ENCODE measurements around the gene ARID1B. TPM values are rescaled to one million over a fixed set of nuclear protein-coding genes. Genes with fewer than 3 reads are reported as not detected.
"Not testable (repeated sequence)": the region's sequence is repeated elsewhere in the genome, so short reads cannot be mapped to it uniquely, and the experiment has no call there.

ARID1B gene
- total and polyA plus RNA-seq, 4 donors = 49.8 to 90.9 (median 59.0) TPM

DNA sequence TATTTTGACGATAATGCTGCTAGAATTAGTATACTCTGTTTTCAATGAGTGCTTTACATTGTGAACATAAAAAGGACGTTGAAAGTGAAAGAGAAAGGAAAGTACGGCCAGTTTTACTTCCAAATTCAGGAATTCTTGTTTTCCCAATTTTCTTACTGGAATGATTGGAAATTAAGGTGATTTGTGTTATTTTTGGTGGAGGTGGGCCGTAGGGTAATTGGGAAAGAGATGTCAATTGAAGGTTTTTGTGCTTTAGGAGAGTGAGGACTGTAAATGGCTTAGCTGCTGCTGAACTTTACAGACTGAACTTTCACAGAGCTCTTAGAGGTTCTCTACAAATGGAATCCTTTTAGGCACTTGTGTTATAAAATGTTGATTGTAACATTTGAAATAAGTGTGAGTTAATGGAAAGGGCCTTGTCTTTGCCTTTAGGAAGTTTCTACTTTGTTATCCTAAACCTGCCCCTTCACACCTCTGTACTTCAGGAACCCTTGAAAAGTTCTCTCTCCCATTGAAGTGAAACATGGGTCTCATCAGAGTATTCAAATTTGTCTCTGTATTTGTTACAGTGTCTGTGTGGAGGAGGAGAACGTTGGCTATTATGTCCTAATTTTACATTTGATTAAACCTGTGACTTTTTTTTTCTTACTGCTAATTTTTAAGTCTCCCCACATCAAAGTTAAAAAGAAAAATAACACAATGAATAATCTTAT lies 256.4 kb downstream of the ARID1B start:
- 40% methylated on average over 4 of the region's 5 CpGs for WGBS (ENCODE audit: insufficient coverage)
- H3K36me3 ChIP-seq (ENCODE audit: control insufficient read depth, insufficient read depth, low read length) = no peaks in the 10 kb centered on the region
- peaks cover 11% of the 10 kb centered on the region for H3K4me1 ChIP-seq (ENCODE audit: control insufficient read depth, insufficient read depth, low read length)
- no peaks in the 10 kb centered on the region for H3K27me3 ChIP-seq (ENCODE audit: control insufficient read depth, insufficient read depth, low read length)
- peak overlapping the region; percentile 37 for H3K4me3 ChIP-seq (ENCODE audit: low read depth, low read length)
- no peaks in the 10 kb centered on the region for H3K9me3 ChIP-seq (ENCODE audit: control insufficient read depth, insufficient read depth, low read length)
- H3K27ac ChIP-seq (ENCODE audit: low read depth, low read length) = peak overlapping the region; percentile 78
- no peak for DNase-seq (ENCODE audit: low read depth in 4 of 6, low spot score in 6 of 6)

DNA sequence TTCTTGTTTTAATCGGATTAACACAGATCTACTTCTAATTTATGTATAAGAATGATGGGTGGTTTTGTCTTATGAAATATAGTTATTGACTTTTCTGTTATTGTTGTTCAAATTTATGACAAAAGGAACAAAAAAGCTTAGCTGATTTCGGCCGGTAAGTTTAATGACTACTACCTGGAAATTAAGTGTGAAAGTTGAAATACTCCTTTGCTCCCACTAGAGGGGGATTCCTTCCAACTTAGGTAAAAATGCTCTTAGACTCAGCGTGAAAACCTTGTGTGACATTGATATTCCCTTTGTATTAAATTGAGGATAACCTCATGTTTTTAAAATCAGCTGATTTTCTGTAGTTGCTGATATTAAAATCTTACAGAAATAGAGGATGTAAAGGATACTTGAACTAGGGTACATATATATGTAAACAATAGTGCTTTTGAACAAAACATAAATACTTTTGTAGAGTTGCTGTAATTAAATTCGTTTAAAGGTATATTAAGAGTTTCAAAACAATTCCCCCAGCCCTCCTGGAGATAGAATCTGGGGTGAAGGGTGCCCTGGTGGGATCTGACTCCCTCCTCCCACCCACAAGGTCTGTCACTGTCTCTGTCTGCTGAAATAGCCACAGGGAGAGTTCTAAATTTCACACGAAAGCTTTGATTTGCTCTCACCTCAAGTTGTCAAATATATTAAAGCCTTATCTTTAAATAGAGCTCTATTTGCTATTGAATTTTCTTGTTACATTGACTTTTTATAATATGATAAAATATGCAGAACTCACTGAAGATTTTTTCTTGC lies 257.5 kb downstream of the ARID1B start:
- Histone ChIP-seq H3K4me3 (ENCODE audit: low read depth, low read length) (no peak overlapping the region), H3K27me3 (ENCODE audit: control insufficient read depth, insufficient read depth, low read length) (no peaks in the 10 kb centered on the region), H3K4me1 (ENCODE audit: control insufficient read depth, insufficient read depth, low read length) (peaks cover 11% of the 10 kb centered on the region), H3K9me3 (ENCODE audit: control insufficient read depth, insufficient read depth, low read length) (no peaks in the 10 kb centered on the region), H3K36me3 (ENCODE audit: control insufficient read depth, insufficient read depth, low read length) (no peaks in the 10 kb centered on the region), H3K27ac (ENCODE audit: low read depth, low read length) (no peak overlapping the region)
- peak in 2 of 6 donors; percentile 53 to 84 for DNase-seq (ENCODE audit: low read depth in 4 of 6, low spot score in 6 of 6)
- no CpG with 5 or more reads among the region's 6 CpGs for WGBS (ENCODE audit: insufficient coverage)

DNA sequence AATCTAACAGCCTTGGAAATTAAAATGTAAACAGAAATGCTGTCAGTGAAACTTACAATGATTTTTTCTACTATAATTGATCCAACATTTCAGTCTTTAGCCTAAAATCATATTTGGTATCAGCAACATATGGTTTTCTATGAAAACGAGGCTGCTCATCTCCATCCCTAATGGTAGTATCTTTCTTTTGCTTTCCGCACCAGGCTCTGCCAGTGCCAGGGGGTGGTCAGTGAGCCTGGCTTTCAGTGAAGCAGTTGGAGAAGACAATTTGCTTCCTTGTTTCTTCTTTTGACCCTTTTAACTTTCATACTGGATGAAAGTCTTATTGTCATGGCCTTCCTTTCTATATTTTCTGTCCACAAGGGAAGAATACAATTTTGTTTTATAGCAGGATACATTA lies 258.4 kb downstream of the ARID1B start:
- H3K27me3 ChIP-seq (ENCODE audit: control insufficient read depth, insufficient read depth, low read length) = no peaks in the 10 kb centered on the region
- peak in 1 of 6 donors; percentile 48 for DNase-seq (ENCODE audit: low read depth in 4 of 6, low spot score in 6 of 6)
- H3K4me3 ChIP-seq (ENCODE audit: low read depth, low read length) = no peak overlapping the region
- H3K27ac ChIP-seq (ENCODE audit: low read depth, low read length) = peak overlapping the region; percentile 33
- H3K4me1 ChIP-seq (ENCODE audit: control insufficient read depth, insufficient read depth, low read length) = peaks cover 11% of the 10 kb centered on the region
- H3K9me3 ChIP-seq (ENCODE audit: control insufficient read depth, insufficient read depth, low read length) = no peaks in the 10 kb centered on the region
- H3K36me3 ChIP-seq (ENCODE audit: control insufficient read depth, insufficient read depth, low read length) = no peaks in the 10 kb centered on the region
- WGBS (ENCODE audit: insufficient coverage) = no CpG with 5 or more reads among the region's 2 CpGs

DNA sequence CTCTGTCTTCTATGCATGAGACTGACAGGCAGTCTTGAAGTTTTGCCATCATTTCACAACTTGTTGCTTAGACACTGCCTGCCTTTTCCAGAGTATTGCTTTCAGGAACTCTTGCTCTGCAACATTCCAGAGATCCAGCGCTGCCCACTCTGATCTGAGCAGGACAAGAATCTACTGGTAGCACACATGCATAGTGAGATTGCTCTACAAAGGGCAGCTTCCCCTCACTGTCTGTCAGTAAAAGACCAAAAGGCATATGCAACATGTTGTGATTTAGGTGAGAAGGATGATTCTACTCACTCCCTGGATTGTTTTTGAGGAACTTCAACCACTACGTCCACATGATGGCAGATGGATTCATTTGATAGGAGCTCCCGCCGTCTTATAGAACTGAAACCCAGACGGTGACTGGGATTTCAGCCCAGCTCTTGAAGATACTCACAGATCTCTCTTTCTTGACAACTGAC lies 259.1 kb downstream of the ARID1B start:
- whole genome bisulfite sequencing (ENCODE audit: insufficient coverage) = 55% methylated on average over 2 of the region's 5 CpGs
- peak in 1 of 6 donors; percentile 86 for DNase-seq (ENCODE audit: low read depth in 4 of 6, low spot score in 6 of 6)
- Histone ChIP-seq H3K9me3 (ENCODE audit: control insufficient read depth, insufficient read depth, low read length) (no peaks in the 10 kb centered on the region), H3K27me3 (ENCODE audit: control insufficient read depth, insufficient read depth, low read length) (no peaks in the 10 kb centered on the region), H3K4me1 (ENCODE audit: control insufficient read depth, insufficient read depth, low read length) (peaks cover 11% of the 10 kb centered on the region), H3K4me3 (ENCODE audit: low read depth, low read length) (no peak overlapping the region), H3K27ac (ENCODE audit: low read depth, low read length) (peak overlapping the region; percentile 62), H3K36me3 (ENCODE audit: control insufficient read depth, insufficient read depth, low read length) (no peaks in the 10 kb centered on the region)

DNA sequence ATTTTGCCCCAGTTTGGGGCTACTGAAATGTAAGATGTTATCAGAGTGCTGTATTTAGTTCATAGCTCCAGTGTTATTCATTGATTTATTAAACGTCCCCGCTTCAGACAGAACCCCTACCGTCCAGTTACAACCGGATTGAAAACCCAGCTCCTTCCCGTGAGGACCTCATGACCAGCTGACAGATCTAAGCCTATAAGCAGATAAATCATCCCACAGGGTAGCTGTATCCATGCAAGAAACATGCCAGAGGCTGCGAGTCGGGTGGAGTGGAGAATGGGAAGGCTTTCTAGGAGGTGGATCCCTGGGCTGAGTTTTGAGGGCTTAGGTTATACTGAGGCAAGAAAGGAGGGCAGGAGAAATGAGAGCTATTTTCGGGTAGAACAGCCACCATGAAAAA lies 260.0 kb downstream of the ARID1B start:
- Histone ChIP-seq H3K9me3 (ENCODE audit: control insufficient read depth, insufficient read depth, low read length) (no peaks in the 10 kb centered on the region), H3K27me3 (ENCODE audit: control insufficient read depth, insufficient read depth, low read length) (no peaks in the 10 kb centered on the region), H3K4me1 (ENCODE audit: control insufficient read depth, insufficient read depth, low read length) (peaks cover 11% of the 10 kb centered on the region), H3K36me3 (ENCODE audit: control insufficient read depth, insufficient read depth, low read length) (no peaks in the 10 kb centered on the region), H3K4me3 (ENCODE audit: low read depth, low read length) (no peak overlapping the region), H3K27ac (ENCODE audit: low read depth, low read length) (peak overlapping the region; percentile 6)
- 56% methylated on average over 3 of the region's 8 CpGs for WGBS (ENCODE audit: insufficient coverage)
- no peak for DNase-seq (ENCODE audit: low read depth in 4 of 6, low spot score in 6 of 6)

DNA sequence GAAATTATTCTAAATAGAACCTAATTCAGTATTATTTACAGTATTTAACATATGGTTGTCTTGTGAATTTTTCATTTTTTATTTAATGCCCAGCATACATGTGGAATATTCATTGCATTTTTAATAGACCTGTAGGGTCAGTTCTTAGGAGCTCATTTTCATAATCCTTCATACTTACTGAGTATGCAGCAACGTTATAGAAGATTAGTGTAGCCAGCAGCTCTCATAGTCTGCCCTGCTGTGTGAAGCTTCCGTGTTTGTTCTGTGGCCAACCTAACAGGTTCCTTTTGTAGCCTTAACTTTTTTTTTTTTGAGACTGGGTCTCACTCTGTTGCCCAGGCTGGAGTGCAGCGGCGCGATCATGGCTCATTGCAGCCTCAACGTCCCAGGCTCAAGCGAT lies 261.4 kb downstream of the ARID1B start:
- H3K27ac ChIP-seq (ENCODE audit: low read depth, low read length) = no peak overlapping the region
- no peaks in the 10 kb centered on the region for H3K9me3 ChIP-seq (ENCODE audit: control insufficient read depth, insufficient read depth, low read length)
- H3K36me3 ChIP-seq (ENCODE audit: control insufficient read depth, insufficient read depth, low read length) = no peaks in the 10 kb centered on the region
- H3K27me3 ChIP-seq (ENCODE audit: control insufficient read depth, insufficient read depth, low read length) = no peaks in the 10 kb centered on the region
- DNase-seq (ENCODE audit: low read depth in 4 of 6, low spot score in 6 of 6) = no peak
- H3K4me1 ChIP-seq (ENCODE audit: control insufficient read depth, insufficient read depth, low read length) = peaks cover 11% of the 10 kb centered on the region
- WGBS (ENCODE audit: insufficient coverage) = 99% methylated on average over 7 of the region's 7 CpGs
- H3K4me3 ChIP-seq (ENCODE audit: low read depth, low read length) = no peak overlapping the region

DNA sequence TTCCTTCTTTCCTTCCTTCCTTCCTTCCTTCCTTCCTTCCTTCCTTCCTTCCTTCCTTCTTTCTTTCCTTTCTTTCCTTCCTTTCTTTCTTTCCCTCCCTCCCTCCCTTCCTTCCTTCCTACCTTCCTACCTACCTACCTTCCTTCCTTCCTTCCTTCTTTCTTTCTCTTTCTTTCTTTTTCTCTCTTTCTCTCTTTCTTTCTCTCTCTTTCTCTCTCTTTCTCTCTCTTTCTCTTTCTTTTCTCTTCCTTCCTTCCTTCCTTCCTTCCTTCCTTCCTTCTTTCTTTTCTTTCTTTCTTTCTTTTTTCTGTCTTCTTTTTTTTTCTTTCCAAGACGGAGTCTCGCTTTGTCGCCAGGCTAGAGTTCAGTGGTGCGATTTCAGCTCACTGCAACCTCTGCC lies 262.5 kb downstream of the ARID1B start:
- not testable (repeated sequence) for H3K27ac ChIP-seq (ENCODE audit: low read depth, low read length); H3K9me3 ChIP-seq (ENCODE audit: control insufficient read depth, insufficient read depth, low read length); H3K27me3 ChIP-seq (ENCODE audit: control insufficient read depth, insufficient read depth, low read length); H3K36me3 ChIP-seq (ENCODE audit: control insufficient read depth, insufficient read depth, low read length); DNase-seq (ENCODE audit: low read depth in 4 of 6, low spot score in 6 of 6); H3K4me3 ChIP-seq (ENCODE audit: low read depth, low read length)
- WGBS (ENCODE audit: insufficient coverage) = 100% methylated on average over 4 of the region's 4 CpGs
- peaks cover 11% of the 10 kb centered on the region for H3K4me1 ChIP-seq (ENCODE audit: control insufficient read depth, insufficient read depth, low read length)

DNA sequence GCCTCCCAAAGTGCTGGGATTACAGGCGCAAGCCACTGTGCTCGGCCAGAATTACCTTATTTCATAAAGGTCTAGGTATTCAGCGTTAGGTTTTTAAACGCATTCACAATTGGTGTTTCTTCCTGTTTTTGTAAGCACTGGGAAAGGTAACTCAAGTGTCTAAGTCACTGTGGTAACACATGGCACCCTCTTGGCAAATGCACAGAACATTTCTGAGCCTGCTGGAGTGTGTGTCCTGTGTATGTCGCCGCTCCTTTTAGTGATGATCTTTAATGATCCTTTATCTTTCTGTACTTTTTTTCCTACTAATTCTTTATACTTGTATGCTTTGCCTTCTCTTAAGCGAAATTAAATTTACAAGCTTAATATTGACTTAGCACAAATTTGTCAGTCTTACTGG lies 263.0 kb downstream of the ARID1B start:
- no peaks in the 10 kb centered on the region for H3K27me3 ChIP-seq (ENCODE audit: control insufficient read depth, insufficient read depth, low read length)
- DNase-seq (ENCODE audit: low read depth in 4 of 6, low spot score in 6 of 6) = no peak
- no peaks in the 10 kb centered on the region for H3K36me3 ChIP-seq (ENCODE audit: control insufficient read depth, insufficient read depth, low read length)
- no peaks in the 10 kb centered on the region for H3K9me3 ChIP-seq (ENCODE audit: control insufficient read depth, insufficient read depth, low read length)
- WGBS (ENCODE audit: insufficient coverage) = 98% methylated on average over 4 of the region's 7 CpGs
- H3K4me3 ChIP-seq (ENCODE audit: low read depth, low read length) = no peak overlapping the region
- H3K27ac ChIP-seq (ENCODE audit: low read depth, low read length) = no peak overlapping the region
- peaks cover 8% of the 10 kb centered on the region for H3K4me1 ChIP-seq (ENCODE audit: control insufficient read depth, insufficient read depth, low read length)

DNA sequence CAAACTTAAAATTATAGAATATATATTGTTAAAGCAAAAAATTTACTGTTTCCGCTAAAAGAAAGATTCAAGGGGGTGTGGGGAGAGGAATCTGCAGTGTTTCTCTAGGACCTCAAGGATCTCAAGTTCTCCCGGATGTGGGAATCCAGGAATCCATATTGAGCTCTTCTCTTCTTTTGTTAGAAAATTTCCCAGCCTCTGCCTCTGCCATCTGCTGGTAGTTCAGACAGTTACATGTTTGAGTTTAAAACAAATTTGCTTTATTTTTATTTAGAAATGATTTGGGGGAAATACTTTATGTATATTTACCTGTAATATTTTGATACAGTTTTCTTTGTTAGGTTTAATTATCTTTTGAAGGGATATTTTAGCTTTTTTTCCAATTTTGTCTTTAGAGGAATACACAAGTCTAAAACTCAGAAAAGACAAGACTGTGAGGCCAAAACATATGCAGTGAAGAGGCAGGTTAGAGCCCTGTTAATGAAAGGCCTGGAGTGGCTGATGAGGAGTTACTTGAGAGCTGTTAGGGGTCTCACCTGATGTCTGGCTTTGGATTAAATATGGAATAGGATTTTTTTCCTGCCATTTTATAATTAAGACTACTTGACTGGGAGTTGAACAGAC lies 268.8 kb downstream of the ARID1B start:
- Histone ChIP-seq H3K27ac (ENCODE audit: low read depth, low read length) (no peak overlapping the region), H3K4me1 (ENCODE audit: control insufficient read depth, insufficient read depth, low read length) (peaks cover 6% of the 10 kb centered on the region), H3K36me3 (ENCODE audit: control insufficient read depth, insufficient read depth, low read length) (no peaks in the 10 kb centered on the region), H3K4me3 (ENCODE audit: low read depth, low read length) (no peak overlapping the region), H3K27me3 (ENCODE audit: control insufficient read depth, insufficient read depth, low read length) (no peaks in the 10 kb centered on the region), H3K9me3 (ENCODE audit: control insufficient read depth, insufficient read depth, low read length) (no peaks in the 10 kb centered on the region)
- WGBS (ENCODE audit: insufficient coverage) = no CpG with 5 or more reads among the region's 2 CpGs
- DNase-seq (ENCODE audit: low read depth in 4 of 6, low spot score in 6 of 6) = peak in 2 of 6 donors; percentile 69 to 84
